CD4-positive, alpha-beta T cell treated with Interleukin-15 for 1 hour (primary cell): ENCODE data around the gene SORCS2.

Source experiments
- DNase-seq: peaks from one replicate; pipeline ENCODE4 v3.0.0-alpha.2; 2020

The SORCS2 gene

DNA sequence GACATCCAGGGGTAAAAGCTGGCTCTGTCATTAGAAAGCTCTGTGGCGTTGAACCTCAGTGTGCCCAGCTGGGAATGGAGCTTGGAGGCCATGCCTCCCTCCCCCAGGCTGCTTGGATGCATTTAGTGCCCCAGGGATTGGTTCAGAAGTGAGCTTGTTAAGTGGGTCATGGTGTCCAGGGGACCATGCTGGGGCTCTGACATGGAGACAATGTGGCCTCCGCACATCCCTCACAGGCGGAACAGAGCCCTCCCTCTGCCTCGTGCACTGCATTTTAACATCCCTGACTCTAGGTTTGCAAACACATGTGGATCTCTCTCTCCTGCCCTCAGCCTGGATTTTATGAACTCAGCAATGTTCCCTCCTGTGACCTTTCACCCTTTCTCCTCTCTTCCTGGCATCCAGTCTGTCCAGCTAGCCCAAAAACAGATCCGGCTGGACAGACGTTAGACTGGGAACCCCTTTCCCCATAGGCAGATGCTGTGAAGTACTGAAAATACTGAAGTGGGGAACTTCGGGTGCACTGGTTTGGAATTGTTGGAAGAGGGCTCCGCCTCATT, 81.5 kb downstream of the SORCS2 start:
- DNase-seq: no peak

DNA sequence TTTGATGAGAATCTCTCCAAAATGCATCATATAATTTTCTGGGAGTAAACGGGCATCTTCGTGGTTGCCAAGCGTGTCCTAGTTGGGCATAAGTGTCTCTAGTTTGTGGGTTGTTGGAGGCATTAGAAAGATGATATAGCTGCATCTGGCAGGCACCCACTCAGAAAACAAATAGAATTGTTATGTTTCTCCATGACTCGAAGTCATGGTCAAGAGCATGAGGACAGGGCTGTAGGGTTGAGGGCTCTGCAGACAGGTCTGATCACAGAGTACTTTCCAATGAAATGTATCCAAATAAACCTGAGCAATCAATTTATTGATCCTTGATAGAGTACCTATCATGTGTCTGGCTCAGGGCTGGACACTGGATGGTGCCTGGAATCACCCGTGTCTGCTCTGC, 82.7 kb downstream of the SORCS2 start:
- no peak for DNase-seq

- no peak for DNase-seq
These were observed 83.3 kb downstream of the SORCS2 start for GRCh38 chr4:7275490-7276154.

DNA sequence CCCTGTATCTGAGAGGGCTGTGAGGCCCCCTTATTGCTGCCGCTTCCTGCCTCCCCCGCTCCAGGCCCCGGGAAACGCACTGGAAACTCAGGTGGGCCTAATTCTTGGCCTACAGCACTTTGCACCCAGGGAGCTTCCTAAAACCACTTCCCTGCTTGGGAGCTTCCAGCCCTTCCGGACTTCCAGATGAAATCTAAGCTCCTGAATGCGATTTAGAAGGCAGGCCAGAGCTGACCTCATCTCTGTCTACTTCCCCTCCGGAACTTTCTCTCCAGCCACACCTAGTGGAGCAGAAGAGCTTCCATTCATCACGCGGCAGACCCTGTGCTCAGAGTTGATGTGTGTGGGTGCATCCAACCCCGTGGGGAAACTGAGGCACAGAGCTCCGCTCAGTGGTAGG, 84.2 kb downstream of the SORCS2 start:
- no peak for DNase-seq

DNA sequence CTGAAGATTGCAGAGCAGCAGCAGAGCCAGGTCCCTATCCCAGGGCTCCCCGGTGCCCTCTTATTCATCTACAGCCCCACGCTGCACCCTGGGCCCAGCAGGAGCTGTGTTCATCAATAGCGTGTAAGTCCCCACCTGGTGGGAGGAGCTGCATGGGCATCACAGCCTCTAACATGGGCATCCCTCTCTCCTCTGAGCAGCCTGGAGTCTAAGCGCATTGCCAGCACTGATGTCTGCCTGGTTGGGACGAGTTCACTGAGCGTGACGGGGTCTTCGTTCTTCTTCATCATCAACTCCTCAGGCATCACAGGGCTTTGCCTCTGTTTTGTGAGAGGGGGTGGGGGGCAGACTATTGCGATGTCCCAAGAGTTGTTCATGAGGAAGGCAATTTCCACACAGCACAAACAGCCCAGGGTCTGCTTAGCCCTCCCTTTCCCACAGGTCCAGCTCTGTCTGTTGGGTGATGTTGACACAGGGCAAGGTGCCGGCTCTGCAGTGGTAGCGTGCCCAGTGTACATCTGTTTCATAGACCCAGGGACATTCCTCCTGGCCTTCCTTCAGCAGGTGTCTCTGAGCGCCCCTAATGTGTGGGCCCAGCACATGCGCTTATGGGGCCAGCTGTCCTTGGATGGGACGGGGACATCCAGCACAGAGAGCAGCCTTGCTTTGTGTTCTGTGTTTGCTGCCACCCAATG, 85.9 kb downstream of the SORCS2 start:
- no peak for DNase-seq

DNA sequence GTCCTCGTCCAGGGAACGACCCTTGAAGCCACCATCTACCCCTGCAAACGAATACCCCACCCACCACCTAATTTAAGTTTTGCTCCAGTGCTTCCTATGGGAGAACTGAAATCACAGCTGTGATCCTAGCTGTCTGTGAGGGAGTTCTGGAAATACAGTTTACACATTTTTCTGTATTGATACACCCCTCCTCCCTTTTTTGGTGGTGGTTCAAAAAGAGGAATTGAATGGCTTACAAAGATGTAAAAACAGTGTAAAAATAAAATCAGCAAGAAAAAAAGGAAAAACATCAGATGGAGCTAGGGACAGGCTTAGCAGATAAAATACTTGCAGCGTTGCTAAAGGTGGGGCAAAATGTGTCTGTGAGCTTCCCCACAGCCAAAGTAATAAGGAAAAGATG, 86.6 kb downstream of the SORCS2 start:
- no peak for DNase-seq

DNA sequence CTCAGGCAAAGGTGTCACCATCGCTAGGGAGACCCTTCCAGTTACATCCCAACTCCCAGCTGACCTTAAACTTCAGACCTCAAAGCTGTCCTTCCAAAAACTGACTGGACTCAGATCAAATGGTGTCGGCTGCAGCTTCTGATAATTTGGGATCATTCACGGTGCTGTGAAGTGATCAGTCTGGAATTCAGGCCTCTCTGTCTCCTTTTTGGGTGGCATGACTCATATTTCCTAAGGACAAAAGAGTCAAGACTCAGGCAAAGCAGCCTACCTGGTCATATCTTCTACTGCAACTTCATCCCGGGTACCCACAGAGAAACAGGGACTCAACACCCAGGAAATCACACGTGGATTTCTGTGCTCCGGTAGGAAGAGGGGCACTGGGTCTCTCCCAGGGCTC, 87.6 kb downstream of the SORCS2 start:
- no peak for DNase-seq

- DNase-seq: no peak
These were observed 88.8 kb downstream of the SORCS2 start for GRCh38 chr4:7280926-7281690.

DNA sequence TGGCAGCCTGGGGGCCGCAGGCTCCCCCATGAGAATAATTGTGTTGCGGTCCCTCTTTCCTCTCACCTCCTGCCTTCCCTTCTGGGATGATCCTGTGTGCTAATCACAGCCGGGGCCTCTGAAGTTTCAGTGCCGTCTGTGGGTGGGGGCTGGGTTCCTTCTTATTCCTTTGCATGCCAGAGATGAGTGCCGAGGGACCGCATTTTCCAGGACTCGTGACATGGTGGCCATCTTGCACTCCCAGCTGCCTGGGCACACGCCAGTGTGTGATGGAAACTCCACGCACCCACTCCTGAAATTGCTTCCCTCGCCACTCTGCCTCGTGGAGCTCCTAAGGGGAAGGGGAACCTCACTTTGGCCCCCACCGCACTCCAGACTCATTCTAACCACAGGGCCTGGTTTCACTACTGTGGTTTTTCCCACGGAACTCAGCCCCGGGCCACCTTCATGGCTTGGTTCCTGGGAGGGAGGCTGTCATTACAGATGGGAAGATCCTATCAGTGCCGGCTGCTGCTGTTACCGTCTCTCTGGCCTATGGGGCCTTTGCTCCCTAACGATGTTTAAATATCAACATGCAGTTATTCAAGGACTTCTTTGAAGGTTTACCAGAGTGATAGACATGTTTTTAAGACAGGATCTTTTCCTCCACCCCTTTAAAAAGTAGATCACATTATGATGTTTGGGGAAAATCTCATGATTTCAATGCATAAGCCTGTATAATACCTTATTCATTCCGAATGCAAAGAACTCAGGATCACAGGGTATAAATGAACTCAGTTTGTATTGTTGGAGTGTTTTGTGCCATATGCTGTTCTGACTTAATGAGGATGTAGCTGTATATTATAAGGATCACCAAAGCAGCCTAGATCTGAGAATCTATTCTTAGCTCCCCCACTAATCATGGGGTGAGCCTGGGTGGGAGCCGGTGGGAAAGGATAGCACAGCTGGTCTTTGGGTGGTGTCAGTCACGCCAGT, 89.6 kb downstream of the SORCS2 start:
- DNase-seq: no peak

DNA sequence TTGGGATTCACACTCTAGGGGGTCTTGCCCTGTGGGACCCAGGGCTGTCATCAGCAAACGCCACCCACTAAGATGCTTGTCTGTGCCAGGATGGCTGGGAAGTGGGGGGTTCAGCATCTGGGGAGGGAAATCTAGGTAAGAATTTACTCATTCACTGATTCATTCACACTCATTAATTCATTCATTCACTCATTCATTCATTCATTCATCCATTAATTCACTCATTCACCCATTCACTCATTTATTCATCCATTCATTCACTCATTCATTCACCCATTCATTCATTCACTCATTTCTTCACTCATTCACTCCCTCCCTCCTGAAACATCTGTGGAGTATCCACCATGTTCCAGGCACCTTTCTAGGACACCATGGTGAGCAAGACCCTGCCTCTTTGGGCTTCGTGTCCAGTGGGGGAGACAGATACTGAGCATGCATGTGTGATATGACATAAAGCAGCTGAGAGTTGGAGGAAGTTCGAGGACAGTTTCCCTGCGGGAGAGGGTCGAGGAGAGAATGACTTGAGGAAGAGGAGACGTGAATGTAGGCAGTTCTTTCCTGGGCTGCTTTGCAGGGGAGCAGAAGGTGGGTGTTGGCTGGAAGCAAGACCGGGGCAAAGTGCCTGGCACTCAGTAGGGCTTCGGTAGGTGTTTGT, 90.6 kb downstream of the SORCS2 start:
- DNase-seq: no peak

GRCh38 chr4:7285244-7286094, 93.1 kb downstream of the SORCS2 start:
- no peak for DNase-seq

- no peak for DNase-seq
These were observed 93.8 kb downstream of the SORCS2 start for GRCh38 chr4:7286170-7286569.

DNA sequence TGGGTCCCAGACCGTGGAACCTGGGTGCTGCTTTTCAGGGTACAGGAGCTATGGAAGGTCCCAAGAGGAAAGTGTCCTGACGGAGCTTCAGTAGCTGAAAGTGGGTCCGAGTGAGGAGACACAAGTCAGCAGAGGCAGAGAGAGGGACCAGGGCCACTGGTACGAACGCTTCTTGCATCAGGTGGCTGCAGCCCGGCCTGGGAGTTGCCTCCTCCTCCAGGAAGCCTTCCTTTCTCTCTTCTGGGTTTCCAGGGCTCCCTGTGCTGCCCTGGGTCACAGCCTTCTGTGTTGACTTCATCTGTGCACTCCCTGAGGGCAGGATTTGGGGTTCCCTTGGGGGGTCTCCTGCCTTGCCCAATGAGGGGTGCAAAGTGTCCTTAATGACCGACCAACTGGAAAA, 94.5 kb downstream of the SORCS2 start:
- DNase-seq: no peak

DNA sequence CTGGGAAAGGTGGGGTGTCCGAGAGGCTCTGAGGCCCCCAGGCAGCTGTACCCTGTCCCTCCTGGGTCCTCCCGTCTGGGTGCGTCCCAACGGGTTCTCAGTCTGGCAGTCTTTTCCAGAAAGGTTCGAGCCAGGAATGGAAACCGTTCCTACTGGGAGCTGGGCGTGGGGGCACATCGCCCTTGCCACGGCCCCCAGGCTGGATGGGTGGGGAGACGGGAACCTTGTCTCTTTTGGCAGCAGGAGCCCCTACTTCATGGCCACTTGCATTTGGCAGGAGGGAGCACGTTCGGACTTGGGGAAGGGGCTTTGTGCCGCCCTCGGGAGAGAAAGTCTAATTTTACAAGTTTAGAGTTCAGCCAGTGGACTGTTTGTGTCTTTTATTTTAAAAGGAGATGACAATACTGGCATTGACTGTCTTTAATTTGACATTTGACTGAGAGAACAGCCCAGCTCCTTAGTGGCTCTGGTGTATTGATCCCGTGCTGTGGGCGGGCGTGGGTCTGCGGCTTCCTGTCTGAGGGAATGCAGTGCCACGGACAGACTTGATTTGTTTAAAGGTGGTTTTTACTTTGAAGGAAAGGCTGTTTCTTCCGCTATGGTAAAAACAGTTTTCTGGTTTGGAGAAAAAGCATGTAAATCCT, 95.1 kb downstream of the SORCS2 start:
- no peak for DNase-seq

DNA sequence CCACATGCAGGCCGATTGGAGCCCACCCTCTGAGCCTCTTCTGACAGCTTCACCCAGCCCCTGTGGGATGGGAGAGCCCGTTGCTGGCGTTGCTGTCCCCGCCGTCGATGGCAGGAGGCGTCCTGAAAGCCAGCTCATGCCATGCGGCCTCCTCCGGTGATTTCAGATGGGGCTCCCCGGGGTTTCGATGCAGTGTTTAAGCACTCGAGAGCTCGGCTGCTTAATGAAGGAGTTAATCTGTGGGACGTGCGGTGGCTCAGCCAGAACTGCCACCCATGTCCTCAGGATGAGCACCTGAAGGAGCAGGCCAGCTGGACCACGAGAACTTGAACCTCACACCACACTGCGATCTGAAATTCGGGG, 95.6 kb downstream of the SORCS2 start:
- no peak for DNase-seq

DNA sequence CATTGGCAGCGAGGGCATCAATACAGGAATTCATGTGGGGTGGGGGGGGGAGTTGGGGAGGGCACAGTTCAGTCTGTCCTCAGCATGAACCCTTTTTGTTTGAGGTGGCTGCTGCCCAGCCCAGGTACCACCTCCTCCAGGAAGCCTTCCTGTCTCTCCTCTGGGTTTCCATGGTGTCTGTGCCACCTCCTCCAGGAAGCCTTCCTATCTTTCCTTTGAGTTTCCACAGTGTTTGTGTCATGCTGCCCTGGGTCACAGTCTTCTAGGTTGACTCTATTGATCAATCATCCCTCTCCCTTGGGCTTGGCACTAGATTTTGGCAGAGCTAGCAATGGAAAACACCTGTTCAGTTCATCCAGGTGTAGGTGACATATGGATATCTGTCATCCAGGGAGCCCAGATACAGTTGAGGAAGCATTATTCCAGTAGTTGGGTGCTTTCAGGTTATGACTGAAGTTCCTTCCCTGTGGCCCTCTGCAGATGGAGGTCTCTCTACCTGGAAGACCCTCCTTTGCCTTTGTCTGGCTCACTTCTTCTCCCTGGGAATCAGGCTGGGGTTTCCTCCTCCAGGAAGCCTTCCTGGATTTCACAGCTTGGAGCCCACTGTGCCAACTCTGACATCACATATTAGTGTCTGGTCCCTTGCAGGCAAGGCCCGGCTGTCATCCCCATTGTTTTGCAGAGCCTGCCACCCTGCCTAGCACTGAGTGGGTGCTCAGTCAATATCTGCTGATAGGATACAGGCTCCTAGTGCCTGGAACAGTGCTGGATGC, 96.6 kb downstream of the SORCS2 start:
- no peak for DNase-seq

DNA sequence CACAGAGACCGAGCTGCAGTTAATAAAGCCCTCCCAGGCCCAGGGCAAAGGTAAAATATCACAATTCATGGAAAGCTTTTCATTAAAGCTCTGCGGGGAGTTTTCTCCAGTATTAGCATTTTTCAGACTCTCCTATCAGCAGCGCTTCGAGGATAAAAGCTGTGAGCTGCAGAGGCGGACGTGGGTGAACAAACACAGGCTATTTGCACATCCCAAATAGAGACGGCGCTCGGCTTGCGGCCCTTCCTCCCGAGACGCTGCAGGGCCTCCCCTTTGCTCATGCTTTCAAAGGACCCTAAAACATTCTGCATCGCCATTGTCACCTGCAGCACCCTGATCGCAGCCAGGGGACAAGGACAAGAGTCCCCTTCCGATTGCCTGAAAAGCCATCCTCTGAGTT, 97.3 kb downstream of the SORCS2 start:
- no peak for DNase-seq

GRCh38 chr4:7291372-7292114, 99.2 kb downstream of the SORCS2 start:
- no peak for DNase-seq

- DNase-seq: no peak
These were observed 101.4 kb downstream of the SORCS2 start for GRCh38 chr4:7293703-7294102.
